Measurements from ENCODE around the gene SH2D4B. TPM values are rescaled to one million over a fixed set of nuclear protein-coding genes. Genes with fewer than 3 reads are reported as not detected.
A peak's percentile ranks its signal among the peaks of the same experiment; 100 is the strongest.

Gene SH2D4B
- total and polyA plus RNA-seq, 8 donors, result 0.09 to 0.37 (median 0.20) TPM

DNA sequence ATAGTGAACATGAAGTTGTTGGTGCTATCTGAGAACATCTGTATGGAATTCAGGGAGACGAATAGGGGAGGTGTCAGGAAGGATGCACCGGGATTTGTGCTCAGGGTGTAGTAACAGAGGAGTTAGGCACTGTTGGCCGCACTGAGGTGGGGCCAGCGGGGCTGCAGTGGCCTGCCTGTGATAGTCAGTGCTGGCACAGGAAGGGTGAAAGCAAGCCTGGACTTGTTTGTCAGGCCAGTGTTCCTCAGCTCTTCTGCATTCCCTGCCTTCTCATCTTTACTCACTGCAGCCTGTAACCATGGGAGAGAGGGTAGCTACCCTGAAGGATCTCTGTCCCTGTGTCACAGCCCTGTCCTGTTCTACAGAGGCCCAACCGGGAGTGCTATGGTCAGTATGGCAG, 81.3 kb downstream of the SH2D4B start:
- no peak for DNase-seq
- H3K36me3 ChIP-seq, result no peaks in the 10 kb centered on the region
- no peak overlapping the region for H3K27ac ChIP-seq
- H3K27me3 ChIP-seq, result no peaks in the 10 kb centered on the region
- no peaks in the 10 kb centered on the region for H3K4me1 ChIP-seq
- H3K4me3 ChIP-seq, result no peak overlapping the region
- intact Hi-C loops (cut with DNase I), result no loop called here
- TF ChIP-seq, protein P1, sequence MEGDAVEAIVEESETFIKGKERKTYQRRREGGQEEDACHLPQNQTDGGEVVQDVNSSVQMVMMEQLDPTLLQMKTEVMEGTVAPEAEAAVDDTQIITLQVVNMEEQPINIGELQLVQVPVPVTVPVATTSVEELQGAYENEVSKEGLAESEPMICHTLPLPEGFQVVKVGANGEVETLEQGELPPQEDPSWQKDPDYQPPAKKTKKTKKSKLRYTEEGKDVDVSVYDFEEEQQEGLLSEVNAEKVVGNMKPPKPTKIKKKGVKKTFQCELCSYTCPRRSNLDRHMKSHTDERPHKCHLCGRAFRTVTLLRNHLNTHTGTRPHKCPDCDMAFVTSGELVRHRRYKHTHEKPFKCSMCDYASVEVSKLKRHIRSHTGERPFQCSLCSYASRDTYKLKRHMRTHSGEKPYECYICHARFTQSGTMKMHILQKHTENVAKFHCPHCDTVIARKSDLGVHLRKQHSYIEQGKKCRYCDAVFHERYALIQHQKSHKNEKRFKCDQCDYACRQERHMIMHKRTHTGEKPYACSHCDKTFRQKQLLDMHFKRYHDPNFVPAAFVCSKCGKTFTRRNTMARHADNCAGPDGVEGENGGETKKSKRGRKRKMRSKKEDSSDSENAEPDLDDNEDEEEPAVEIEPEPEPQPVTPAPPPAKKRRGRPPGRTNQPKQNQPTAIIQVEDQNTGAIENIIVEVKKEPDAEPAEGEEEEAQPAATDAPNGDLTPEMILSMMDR (IDR thresholded peaks at IDR 0.05), result no peak
- H3K9me3 ChIP-seq, result no peaks in the 10 kb centered on the region
- ATAC-seq, result no peak

- no peaks in the 10 kb centered on the region for H3K9me3 ChIP-seq
- ATAC-seq (no peak), DNase-seq (no peak)
- TF ChIP-seq, protein P1 (IDR thresholded peaks at IDR 0.05), result no peak
- no peaks in the 10 kb centered on the region for H3K27me3 ChIP-seq
- intact Hi-C loops (cut with DNase I), result no loop called here
- H3K4me1 ChIP-seq, result no peaks in the 10 kb centered on the region
- H3K4me3 ChIP-seq, result no peak overlapping the region
- no peaks in the 10 kb centered on the region for H3K36me3 ChIP-seq
- no peak overlapping the region for H3K27ac ChIP-seq
Observed at GRCh38 chr10:80622153-80622552, 84.5 kb downstream of the SH2D4B start.

GRCh38 chr10:80630324-80630723, 92.6 kb downstream of the SH2D4B start:
- TF ChIP-seq, protein P1 (IDR thresholded peaks at IDR 0.05), result no peak
- DNase-seq, result no peak
- no peaks in the 10 kb centered on the region for H3K36me3 ChIP-seq
- no peaks in the 10 kb centered on the region for H3K9me3 ChIP-seq
- no peak overlapping the region for H3K4me3 ChIP-seq
- no peak overlapping the region for H3K27ac ChIP-seq
- intact Hi-C loops (cut with DNase I), result no loop called here
- ATAC-seq, result no peak
- no peaks in the 10 kb centered on the region for H3K4me1 ChIP-seq
- no peaks in the 10 kb centered on the region for H3K27me3 ChIP-seq

- DNase-seq, result no peak
- intact Hi-C loops (cut with DNase I), result no loop called here
- Histone ChIP-seq H3K27me3 (no peaks in the 10 kb centered on the region), H3K27ac (peak overlapping the region in 1 of 2 donors; percentile 13), H3K4me3 (no peak overlapping the region), H3K36me3 (no peaks in the 10 kb centered on the region), H3K4me1 (no peaks in the 10 kb centered on the region), H3K9me3 (peaks cover 0 to 1% of the 10 kb centered on the region in 2 donors)
- TF ChIP-seq, protein P1 (IDR thresholded peaks at IDR 0.05), result no peak
- no peak for ATAC-seq
Observed at GRCh38 chr10:80632742-80633141, 95.0 kb downstream of the SH2D4B start.

DNA sequence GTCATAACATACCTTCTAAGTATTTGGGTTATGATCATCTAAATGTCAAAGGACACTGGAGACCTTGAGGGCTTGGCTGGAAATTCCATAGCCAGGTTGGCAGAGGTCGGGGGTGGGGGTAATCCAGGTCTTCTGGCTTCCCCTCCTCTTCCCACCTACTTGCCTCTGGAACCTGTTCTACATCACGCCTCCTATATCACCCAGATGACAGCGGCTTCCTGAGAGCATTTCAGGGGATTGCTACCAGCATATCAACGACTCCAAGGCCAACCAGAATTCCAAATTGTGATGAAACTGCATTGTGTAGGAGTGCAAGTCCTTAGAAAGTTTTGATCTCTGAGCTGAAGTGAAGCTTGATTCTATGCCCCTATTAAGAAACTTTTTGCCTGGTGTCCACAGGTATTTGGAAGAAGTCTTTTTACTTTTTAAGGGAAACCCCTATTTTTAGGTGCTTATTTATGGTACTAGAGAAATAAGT, 95.7 kb downstream of the SH2D4B start:
- Histone ChIP-seq H3K9me3 (peaks cover 0 to 1% of the 10 kb centered on the region in 2 donors), H3K36me3 (no peaks in the 10 kb centered on the region), H3K27ac (peak overlapping the region in 1 of 2 donors; percentile 13), H3K4me3 (no peak overlapping the region), H3K27me3 (no peaks in the 10 kb centered on the region), H3K4me1 (no peaks in the 10 kb centered on the region)
- ATAC-seq, result no peak
- no peak for DNase-seq
- intact Hi-C loops (cut with DNase I), result no loop called here
- TF ChIP-seq, protein P1 (IDR thresholded peaks at IDR 0.05), result no peak

All from left lung (tissue), 10 donors.